Measurements from ENCODE around the gene GH1.

DNA sequence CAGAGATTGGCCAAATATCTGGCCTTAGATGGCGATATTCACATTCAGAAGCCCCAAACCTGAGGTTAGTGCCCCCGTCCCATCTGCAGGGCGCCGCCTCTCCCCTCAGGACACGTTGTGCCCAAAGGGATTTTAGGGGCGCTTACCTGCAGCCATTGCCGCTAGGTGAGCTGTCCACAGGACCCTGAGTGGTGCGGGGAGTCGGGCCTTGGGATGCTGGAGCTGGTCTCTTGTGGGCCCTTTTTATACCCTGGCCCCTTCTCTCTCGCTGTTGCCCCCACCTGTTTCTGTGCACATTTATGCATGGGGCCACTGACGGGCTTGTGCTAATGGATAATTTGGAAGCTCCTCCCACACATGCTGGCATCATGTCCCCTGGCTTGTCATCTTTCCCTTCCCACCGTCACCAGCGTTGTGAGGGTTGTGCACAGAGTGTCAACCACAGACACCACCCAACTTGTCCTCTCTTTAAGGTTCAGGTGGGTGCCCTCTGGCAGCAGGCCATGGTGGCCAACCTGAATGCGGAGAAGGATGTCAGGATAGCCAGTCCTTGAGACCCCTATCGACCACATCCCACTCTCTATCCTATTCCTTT, 7.5 kb downstream of the GH1 start, which contains the start of gene CSHL1:
- TF ChIP-seq, protein P1, sequence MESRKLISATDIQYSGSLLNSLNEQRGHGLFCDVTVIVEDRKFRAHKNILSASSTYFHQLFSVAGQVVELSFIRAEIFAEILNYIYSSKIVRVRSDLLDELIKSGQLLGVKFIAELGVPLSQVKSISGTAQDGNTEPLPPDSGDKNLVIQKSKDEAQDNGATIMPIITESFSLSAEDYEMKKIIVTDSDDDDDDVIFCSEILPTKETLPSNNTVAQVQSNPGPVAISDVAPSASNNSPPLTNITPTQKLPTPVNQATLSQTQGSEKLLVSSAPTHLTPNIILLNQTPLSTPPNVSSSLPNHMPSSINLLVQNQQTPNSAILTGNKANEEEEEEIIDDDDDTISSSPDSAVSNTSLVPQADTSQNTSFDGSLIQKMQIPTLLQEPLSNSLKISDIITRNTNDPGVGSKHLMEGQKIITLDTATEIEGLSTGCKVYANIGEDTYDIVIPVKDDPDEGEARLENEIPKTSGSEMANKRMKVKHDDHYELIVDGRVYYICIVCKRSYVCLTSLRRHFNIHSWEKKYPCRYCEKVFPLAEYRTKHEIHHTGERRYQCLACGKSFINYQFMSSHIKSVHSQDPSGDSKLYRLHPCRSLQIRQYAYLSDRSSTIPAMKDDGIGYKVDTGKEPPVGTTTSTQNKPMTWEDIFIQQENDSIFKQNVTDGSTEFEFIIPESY (IDR thresholded peaks at IDR 0.05; ENCODE audit: extremely low read depth, insufficient replicate concordance, low read length): no peak
- TF ChIP-seq, protein P2, sequence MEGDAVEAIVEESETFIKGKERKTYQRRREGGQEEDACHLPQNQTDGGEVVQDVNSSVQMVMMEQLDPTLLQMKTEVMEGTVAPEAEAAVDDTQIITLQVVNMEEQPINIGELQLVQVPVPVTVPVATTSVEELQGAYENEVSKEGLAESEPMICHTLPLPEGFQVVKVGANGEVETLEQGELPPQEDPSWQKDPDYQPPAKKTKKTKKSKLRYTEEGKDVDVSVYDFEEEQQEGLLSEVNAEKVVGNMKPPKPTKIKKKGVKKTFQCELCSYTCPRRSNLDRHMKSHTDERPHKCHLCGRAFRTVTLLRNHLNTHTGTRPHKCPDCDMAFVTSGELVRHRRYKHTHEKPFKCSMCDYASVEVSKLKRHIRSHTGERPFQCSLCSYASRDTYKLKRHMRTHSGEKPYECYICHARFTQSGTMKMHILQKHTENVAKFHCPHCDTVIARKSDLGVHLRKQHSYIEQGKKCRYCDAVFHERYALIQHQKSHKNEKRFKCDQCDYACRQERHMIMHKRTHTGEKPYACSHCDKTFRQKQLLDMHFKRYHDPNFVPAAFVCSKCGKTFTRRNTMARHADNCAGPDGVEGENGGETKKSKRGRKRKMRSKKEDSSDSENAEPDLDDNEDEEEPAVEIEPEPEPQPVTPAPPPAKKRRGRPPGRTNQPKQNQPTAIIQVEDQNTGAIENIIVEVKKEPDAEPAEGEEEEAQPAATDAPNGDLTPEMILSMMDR (IDR thresholded peaks at IDR 0.05 in 2 of 3, conservative IDR thresholded peaks at IDR 0.05 in 1 of 3; ENCODE audit: borderline replicate concordance in 1 of 3, insufficient read depth in 1 of 3, low read depth in 2 of 3, low read length in 2 of 3): no peak
- TF ChIP-seq POLR2A (IDR thresholded peaks at IDR 0.05; ENCODE audit: borderline replicate concordance, extremely low read depth, insufficient read depth, insufficient read length) (no peak), RAD21 (IDR thresholded peaks at IDR 0.05; ENCODE audit: low read depth) (no peak), EZH2 (IDR thresholded peaks at IDR 0.05) (no peak), YY1 (IDR thresholded peaks at IDR 0.05; ENCODE audit: extremely low read depth, insufficient replicate concordance, low read depth, low read length) (no peak), REST (IDR thresholded peaks at IDR 0.05; ENCODE audit: low read depth) (no peak), FOSL1 (IDR thresholded peaks at IDR 0.05; ENCODE audit: low read depth) (no peak), POLR2AphosphoS5 (IDR thresholded peaks at IDR 0.05; ENCODE audit: low read depth, low read length) (no peak)
